Keratinocyte (primary cell): ENCODE data around the gene ASB15. TPM values are rescaled to one million over a fixed set of nuclear protein-coding genes. Genes with fewer than 3 reads are reported as not detected.

Experiments used
- DNase-seq: peaks from one replicate; pipeline ENCODE4 v3.0.0-alpha.2; 2011; ENCODE audit warnings: low read depth, missing footprints, low spot score
- FAIRE-seq: peaks from 2 replicates; lab custom pipeline; 2011; peaks lifted over from hg19 to GRCh38; lab: Jason Lieb, UNC
- H2AFZ ChIP-seq: 2 replicates; pipeline ENCODE4 v1.6.0; 2012; ENCODE audit warnings: low read length, control low read depth, inconsistent platforms; ENCODE audit not compliant: control insufficient read depth
- H3K27ac ChIP-seq: 2 replicates; pipeline ENCODE4 v1.5.1; 2011; ENCODE audit warnings: low read length; ENCODE audit not compliant: control insufficient read depth, insufficient read depth
- H3K27me3 ChIP-seq: 3 replicates; pipeline ENCODE4 v1.6.0; 2011; ENCODE audit warnings: low read length; ENCODE audit not compliant: control insufficient read depth, insufficient read depth; ENCODE audit errors: extremely low read depth
- H3K36me3 ChIP-seq, 2 experiments: 2 replicates in 1 of 2; 3 replicates in 1 of 2; pipeline ENCODE4 v1.5.1; 2011; ENCODE audit warnings: low read length in 2 of 2, mild to moderate bottlenecking in 1 of 2; ENCODE audit not compliant: control insufficient read depth in 2 of 2, insufficient read depth in 2 of 2; ENCODE audit errors: extremely low read depth in 1 of 2
- H3K4me1 ChIP-seq: 3 replicates; pipeline ENCODE4 v1.5.1; 2011; ENCODE audit warnings: low read length; ENCODE audit not compliant: control insufficient read depth, insufficient read depth; ENCODE audit errors: extremely low read depth
- H3K4me2 ChIP-seq: 3 replicates; pipeline ENCODE4 v1.6.0; 2011; ENCODE audit warnings: low read depth, low read length; ENCODE audit not compliant: control insufficient read depth, insufficient read depth; ENCODE audit errors: extremely low read depth
- H3K4me3 ChIP-seq, 3 experiments: fragments of 200-600 bp in 1 of 3; sonication (generic) in 1 of 3; 2 replicates in 2 of 3; 3 replicates in 1 of 3; pipeline ENCODE4 v1.5.1; 2011 to 2016; ENCODE audit warnings: low read length in 3 of 3, mild to moderate bottlenecking in 3 of 3, control low read depth in 2 of 3, inconsistent platforms in 1 of 3, low read depth in 1 of 3, mixed read lengths in 1 of 3, mixed run types in 1 of 3, moderate library complexity in 1 of 3; ENCODE audit not compliant: control insufficient read depth in 2 of 3, insufficient read depth in 2 of 3; ENCODE audit errors: extremely low read depth in 1 of 3
- H3K79me2 ChIP-seq: 2 replicates; pipeline ENCODE4 v1.6.0; 2012; ENCODE audit warnings: low read length; ENCODE audit not compliant: control insufficient read depth, insufficient read depth
- H3K9ac ChIP-seq: 3 replicates; pipeline ENCODE4 v1.6.0; 2011; ENCODE audit warnings: low read length; ENCODE audit not compliant: control insufficient read depth, insufficient read depth; ENCODE audit errors: extremely low read depth
- H3K9me1 ChIP-seq: 3 replicates; pipeline ENCODE4 v1.6.0; 2011; ENCODE audit warnings: low read length; ENCODE audit not compliant: control insufficient read depth, insufficient read depth; ENCODE audit errors: extremely low read depth
- H3K9me3 ChIP-seq: 2 replicates; pipeline ENCODE4 v1.5.1; 2012; ENCODE audit warnings: low read depth, low read length; ENCODE audit not compliant: control insufficient read depth
- H4K20me1 ChIP-seq: 3 replicates; pipeline ENCODE4 v1.6.0; 2011; ENCODE audit warnings: low read length; ENCODE audit not compliant: control insufficient read depth, insufficient read depth; ENCODE audit errors: extremely low read depth
- CTCF ChIP-seq, 3 experiments: IDR thresholded peaks in 1 of 3; conservative IDR thresholded peaks in 1 of 3; optimal IDR thresholded peaks in 1 of 3; 2 replicates in 2 of 3; 3 replicates in 1 of 3; pipeline versions ENCODE3 to v1.5.1; 2011; ENCODE audit warnings: low read length in 3 of 3, mild to moderate bottlenecking in 3 of 3, moderate library complexity in 2 of 3, control low read depth in 1 of 3, inconsistent platforms in 1 of 3; ENCODE audit not compliant: insufficient read depth in 2 of 3; ENCODE audit errors: extremely low read depth in 1 of 3
- EZH2 ChIP-seq: IDR thresholded peaks from one replicate; pipeline ENCODE4 v1.6.1; 2012; ENCODE audit warnings: inconsistent platforms, mild to moderate bottlenecking, low read length, moderate library complexity
- dilution Hi-C: fragments of 300-500 bp; cut with MboI; formaldehyde crosslinking; loops from one replicate; pipeline ENCODE4 v1.7.0; 2020; ENCODE audit warnings: low sequenced_read_pairs; ENCODE audit not compliant: extremely low pct_ligation_motif_present
- polyA plus RNA-seq, 5 experiments: library from polyadenylated mRNA; depleted of rRNA in 3 of 5; stranded (reverse) in 3 of 5; stranded (forward) in 1 of 5; unstranded in 1 of 5; fragments of >200 nt; gene quantifications; 1 replicate in 1 of 5; 2 replicates in 3 of 5; 3 replicates in 1 of 5; pipeline versions ENCODE4 v1.2.1 to v1.2.3, GENCODE V29; 2011 to 2012; ENCODE audit warnings: missing spikeins in 2 of 5, low read depth in 1 of 5, low replicate concordance in 1 of 5

Gene ASB15
- polyA plus RNA-seq, 1 donor (not counting 4 experiments of a cell fraction or from before 2014, with no cell fraction given), result not detected

- H3K9ac ChIP-seq, result no peak overlapping the region
- FAIRE-seq, result no peak
- H3K4me2 ChIP-seq, result no peak overlapping the region
- TF ChIP-seq EZH2, result no peak
- TF ChIP-seq CTCF (optimal IDR thresholded peaks at IDR 0.05 in 1 of 3, IDR thresholded peaks at IDR 0.05 in 1 of 3, conservative IDR thresholded peaks at IDR 0.05 in 1 of 3; ENCODE audit: extremely low read depth in 1 of 3, insufficient read depth in 2 of 3, low read length in 3 of 3), result no peak
- no peak overlapping the region for H2AFZ ChIP-seq
- dilution Hi-C loops, result no loop called here
- H3K9me3 ChIP-seq, result no peaks in the 10 kb centered on the region
- no peak overlapping the region for H3K27ac ChIP-seq
- no peak for DNase-seq
- no peak overlapping the region for H3K4me3 ChIP-seq
- H3K27me3 ChIP-seq, result no peaks in the 10 kb centered on the region
- no peaks in the 10 kb centered on the region for H3K79me2 ChIP-seq
- no peaks in the 10 kb centered on the region for H3K9me1 ChIP-seq
- no peaks in the 10 kb centered on the region for H3K36me3 ChIP-seq
- H4K20me1 ChIP-seq, result no peaks in the 10 kb centered on the region
- H3K4me1 ChIP-seq, result no peaks in the 10 kb centered on the region
Measured at GRCh38 chr7:123615344-123615743, 13.7 kb downstream of the ASB15 start.

- dilution Hi-C loops, result no loop called here
- Histone ChIP-seq H3K4me3 (no peak overlapping the region), H4K20me1 (no peaks in the 10 kb centered on the region), H3K79me2 (no peaks in the 10 kb centered on the region), H3K27ac (no peak overlapping the region), H3K9me1 (no peaks in the 10 kb centered on the region), H3K9ac (no peak overlapping the region), H3K4me2 (no peak overlapping the region), H2AFZ (no peak overlapping the region), H3K9me3 (no peaks in the 10 kb centered on the region), H3K27me3 (no peaks in the 10 kb centered on the region), H3K4me1 (no peaks in the 10 kb centered on the region), H3K36me3 (no peaks in the 10 kb centered on the region)
- TF ChIP-seq EZH2 (no peak), CTCF (optimal IDR thresholded peaks at IDR 0.05 in 1 of 3, IDR thresholded peaks at IDR 0.05 in 1 of 3, conservative IDR thresholded peaks at IDR 0.05 in 1 of 3; ENCODE audit: extremely low read depth in 1 of 3, insufficient read depth in 2 of 3, low read length in 3 of 3) (no peak)
- FAIRE-seq, result no peak
- no peak for DNase-seq
Measured at GRCh38 chr7:123616223-123616622, 14.6 kb downstream of the ASB15 start.
